Measurements from ENCODE around the gene ZCWPW1.
"Not testable (repeated sequence)": the region's sequence is repeated elsewhere in the genome, so short reads cannot be mapped to it uniquely, and the experiment has no call there.

Gene ZCWPW1

DNA sequence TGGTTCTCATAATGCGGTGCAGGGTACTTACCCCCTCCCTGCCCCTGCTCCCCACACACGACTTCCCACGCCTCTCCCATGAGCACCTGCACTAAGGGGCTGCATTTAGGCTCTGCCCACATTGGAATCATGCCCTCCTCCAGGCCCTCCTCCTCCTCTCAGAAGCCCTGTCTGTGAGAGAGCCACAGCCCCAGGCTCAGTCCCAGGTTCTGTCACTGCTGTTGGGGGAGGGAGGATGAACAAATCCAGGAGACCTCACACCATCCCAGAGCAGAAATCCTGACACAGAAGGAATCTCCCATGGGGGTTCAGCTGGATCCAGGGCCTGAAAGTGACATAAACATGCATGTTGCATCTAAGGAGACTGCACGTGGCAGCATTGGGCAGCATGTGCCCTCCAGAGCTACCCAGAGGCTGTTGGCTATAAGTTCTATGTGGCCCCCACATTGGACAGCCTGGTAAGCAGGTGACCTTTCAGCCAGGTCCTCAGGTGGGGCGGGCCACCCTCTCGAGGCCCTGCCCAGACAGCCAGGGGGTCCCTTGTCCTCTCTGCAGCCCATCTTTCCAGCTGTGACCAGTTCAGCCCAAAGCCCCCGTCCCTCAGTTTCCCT, 56.8 kb downstream of the ZCWPW1 start:
- no peak for FAIRE-seq

GRCh38 chr7:100370746-100371145, 57.8 kb downstream of the ZCWPW1 start:
- FAIRE-seq, result no peak

- FAIRE-seq, result no peak
These were observed 58.2 kb downstream of the ZCWPW1 start for GRCh38 chr7:100370303-100370702.

GRCh38 chr7:100369105-100369504, 59.4 kb downstream of the ZCWPW1 start:
- FAIRE-seq, result no peak

DNA sequence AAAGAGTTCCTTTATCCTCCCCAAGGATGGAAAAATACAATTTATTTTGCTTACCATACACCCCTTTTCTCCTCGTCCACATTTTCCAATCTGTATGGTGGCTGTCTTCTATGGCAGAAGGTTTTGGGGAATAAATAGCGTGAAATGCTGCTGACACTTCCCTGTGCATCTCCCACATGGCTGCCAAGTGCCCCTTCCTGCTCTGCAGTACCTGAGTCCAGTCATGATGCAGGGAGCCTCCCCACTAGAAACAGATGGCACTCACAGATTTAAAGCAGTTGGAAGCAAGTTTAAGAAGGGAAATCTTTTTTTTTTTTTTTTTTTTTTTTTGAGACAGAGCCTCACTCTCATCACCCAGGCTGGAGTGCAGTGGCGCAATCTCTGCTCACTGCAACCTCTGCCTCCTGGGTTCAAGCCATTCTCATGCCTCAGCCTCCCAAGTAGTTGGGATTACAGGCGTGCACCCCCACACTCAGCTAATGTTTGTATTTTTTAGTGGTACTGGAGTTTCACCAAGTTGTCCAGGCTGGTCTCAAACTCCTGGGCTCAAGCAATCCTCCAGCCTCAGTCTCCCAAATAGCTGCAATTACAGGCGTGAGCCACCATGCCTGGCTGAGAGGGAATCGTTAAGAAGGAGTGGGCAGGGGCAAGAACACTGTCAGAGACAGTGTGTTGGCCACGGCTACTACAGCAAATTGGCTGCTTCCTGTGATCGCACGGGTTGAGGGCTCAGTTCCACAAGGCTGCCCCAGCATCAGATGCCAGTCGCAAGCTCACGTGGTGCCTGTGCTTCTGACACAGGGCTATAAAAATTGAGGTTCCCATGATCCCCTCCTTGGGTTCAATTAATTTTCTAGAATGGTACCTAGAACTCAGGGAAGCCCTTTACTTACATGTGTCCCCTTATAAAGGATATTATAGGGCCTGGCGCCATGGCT, 60.6 kb downstream of the ZCWPW1 start:
- no peak for FAIRE-seq

DNA sequence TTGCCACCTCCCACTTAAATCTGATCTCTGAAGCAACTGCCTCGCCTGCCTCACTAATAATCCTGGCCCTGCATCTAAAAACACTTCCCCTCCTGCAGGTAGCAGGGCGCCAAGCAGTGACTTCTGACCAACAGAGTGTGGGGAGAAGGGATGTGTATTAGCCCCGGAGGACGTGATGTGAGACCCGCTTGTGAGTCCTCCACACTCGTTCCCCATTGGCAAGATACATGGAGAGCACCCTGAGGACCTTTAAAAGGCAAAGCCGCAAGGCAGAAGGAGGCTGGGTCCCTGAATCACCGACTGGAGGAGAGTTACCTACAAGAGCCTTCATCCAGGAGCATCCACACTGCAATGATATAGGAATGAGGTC, 61.3 kb downstream of the ZCWPW1 start:
- no peak for FAIRE-seq

- FAIRE-seq, result no peak
These were observed 61.9 kb downstream of the ZCWPW1 start for GRCh38 chr7:100366411-100367250.

DNA sequence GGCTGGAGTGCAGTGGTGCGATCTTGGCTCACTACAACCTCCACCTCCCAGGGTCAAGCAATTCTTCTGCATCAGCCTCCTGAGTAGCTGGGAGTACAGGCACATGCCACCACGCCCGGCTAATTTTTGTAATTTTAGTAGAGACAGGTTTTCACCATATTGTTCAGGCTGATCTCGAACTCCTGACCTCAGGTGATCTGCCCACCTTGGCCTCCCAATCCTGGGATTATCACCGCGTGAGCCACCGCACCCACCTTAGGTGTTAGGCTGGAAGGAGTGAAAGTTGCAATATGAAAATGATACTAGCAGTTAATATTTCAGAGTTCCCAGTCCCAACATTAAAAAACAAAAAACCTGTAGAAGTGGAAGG, 62.5 kb downstream of the ZCWPW1 start:
- not testable (repeated sequence) for FAIRE-seq

DNA sequence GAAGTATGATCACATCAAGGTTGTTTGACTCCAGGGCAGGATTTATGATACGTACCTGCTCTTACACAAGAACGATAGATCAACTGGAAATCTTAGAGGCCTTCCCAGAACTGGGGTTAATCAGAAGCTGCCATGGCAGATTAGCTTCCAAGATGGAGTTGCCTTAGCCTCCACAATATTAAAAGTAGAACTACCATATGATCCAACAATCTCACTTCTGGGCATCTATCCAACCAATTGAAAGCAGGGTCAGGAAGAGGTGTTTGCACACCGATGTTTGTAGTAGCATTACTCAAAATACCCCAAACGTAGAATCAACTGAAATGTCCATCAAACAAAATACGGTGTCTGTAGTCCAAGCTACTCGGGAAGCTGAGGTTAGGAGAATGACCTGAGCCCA, 64.0 kb downstream of the ZCWPW1 start:
- no peak for FAIRE-seq

DNA sequence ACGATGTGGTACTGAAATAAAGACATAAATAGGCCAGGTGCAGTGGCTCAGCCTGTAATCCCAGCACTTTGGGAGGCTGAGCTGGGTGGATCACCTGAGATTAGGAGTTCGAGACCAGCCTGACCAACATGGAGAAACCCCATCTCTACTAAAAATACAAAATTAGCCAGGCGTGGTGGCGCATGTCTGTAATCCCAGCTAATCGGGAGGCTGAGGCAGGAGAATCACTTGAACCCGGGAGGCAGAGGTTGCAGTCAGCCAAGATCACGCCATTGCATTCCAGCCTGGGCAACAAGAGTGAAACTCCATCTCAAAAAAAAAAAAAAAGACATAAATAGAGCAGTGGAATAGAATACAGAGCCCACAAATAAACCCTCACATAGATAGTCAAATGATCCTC, 64.7 kb downstream of the ZCWPW1 start:
- FAIRE-seq, result not testable (repeated sequence)

GRCh38 chr7:100363098-100363497, 65.4 kb downstream of the ZCWPW1 start:
- no peak for FAIRE-seq

GRCh38 chr7:100360135-100360854, 68.2 kb downstream of the ZCWPW1 start:
- no peak for FAIRE-seq

DNA sequence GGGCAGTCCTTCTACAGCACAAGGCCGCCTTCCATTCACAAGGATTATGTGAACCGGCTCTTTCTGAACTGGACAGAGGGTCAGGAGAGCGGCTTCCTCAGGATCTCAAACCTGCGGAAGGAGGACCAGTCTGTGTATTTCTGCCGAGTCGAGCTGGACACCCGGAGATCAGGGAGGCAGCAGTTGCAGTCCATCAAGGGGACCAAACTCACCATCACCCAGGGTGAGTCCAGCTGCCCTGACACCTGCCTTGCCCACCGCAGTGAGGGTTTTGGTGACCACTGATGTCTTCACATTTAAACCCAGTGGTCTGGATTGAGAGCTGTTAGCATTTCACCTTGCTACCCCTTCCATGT, 69.7 kb downstream of the ZCWPW1 start:
- FAIRE-seq, result no peak

DNA sequence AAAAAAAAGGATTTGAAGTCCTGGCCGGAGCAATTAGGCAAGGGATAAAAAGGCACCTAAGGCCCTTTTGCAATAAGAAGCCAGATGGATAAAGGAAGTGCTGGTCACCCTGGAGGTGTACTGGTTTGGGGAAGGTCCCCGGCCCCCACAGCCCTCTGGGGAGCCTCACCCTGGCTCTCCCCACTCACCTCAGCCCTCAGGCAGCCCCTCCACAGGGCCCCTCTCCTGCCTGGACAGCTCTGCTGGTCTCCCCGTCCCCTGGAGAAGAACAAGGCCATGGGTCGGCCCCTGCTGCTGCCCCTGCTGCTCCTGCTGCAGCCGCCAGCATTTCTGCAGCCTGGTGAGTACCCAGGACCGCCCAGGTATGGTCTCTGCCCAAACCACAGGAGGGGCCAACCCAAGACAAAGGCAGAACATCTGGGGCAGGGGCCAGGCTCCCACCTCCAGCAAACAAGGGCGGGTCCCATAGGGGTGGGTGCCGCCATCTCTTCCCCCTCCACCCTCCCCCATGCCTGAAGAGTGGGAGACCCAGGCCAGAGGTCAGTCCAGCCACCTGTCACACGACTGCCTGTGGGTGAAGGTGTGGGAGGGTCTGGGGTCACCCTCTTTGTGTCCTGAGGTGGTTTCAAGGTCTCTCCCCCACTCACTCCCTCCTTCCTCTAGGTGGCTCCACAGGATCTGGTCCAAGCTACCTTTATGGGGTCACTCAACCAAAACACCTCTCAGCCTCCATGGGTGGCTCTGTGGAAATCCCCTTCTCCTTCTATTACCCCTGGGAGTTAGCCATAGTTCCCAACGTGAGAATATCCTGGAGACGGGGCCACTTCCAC, 70.3 kb downstream of the ZCWPW1 start, which contains the start of gene PILRB:
PILRB (plus strand) TSS at position 91 of the 830 bp plus-strand sequence; CDS start at position 277, 186 bp downstream.
- FAIRE-seq, result no peak

- FAIRE-seq, result no peak
These were observed 71.4 kb downstream of the ZCWPW1 start for GRCh38 chr7:100357131-100357561.

DNA sequence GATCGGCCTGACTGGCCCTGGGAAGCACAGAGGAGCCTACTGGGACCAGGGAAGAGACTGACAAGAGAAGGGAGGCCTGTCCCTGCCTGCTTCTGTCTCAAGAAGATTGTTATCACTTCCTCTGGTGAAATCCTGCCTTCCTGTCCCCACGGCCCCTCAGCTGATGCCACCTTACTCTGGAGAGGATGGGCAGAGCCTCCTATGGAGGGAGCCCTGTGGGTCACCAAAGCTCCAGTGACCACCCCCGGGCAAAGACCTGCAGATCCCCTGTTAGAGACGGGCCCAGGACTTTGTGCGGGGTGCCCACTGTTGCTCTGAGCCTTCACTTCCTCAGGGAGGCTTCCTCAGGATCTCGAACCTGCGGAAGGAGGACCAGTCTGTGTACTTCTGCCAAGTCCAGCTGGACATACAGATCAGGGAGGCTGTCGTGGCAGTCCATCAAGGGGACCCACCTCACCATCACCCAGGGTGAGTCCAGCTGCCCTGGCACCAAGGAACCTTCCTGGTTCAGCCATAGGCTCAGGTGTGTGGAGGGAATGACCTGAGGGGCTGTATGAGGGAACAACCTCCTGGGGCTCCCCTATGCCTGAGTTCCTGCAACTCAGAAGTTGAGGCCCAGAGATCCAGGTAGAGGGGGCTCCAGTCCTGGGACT, 72.0 kb downstream of the ZCWPW1 start:
- FAIRE-seq, result no peak

DNA sequence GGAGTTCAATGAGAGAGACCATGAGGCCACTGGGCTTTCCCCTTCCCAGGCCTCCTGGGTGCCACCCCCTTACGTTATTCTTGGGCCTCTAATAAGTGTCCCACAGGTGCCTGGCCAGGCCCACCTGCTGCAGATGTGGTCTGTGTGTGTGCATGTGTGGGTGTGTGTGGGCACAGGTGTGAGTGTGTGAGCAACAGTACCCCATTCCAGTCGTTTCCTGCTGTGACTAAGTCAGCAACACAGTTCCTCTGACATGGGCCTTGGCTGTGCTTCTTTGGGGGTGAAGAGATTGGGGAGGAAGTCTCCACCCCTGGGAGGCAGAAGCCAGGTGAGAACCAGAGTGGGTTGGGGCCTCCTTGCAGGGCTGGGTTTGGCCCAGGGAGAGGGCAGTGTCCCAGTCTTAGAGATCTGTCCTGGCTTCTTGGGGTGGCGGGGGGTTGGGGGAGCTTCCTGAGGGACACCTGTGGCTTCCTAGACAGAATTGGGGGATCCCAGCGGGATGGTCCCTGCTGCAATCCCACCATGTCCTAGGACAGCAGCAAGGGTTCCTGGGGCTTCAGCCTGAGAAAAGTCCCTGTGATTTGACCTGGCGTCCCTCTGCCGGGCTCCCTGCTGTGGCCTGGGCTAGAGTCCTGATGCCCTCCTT, 74.7 kb downstream of the ZCWPW1 start:
- FAIRE-seq, result no peak

DNA sequence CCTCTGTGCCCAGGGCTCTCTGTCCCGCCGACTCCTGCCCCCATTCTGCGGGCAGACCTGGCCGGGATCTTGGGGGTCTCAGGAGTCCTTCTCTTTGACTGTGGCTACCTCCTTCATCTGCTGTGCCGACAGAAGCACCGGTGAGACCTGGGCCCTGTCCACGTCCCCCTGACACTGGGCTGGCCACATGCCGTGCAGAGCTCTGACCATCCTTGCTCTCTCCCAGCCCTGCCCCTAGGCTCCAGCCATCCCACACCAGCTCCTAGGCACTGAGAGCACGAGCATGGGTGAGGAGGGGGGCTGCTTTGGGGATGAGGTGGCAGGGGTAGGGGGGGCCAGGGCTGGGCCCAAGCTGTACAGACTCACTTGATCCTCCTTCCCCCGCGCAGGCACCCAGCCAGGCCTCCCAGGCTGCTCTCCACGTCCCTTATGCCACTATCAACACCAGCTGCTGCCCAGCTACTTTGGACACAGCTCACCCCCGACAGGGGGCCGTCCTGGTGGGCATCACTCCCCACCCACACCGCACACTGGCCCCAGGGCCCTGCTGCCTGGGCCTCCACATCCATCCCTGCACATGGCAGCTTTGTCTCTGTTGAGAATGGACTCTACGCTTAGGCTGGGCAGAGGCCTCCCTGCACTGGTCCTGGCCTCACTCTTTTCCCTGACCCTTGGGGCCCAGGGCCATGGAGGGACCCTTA, 75.4 kb downstream of the ZCWPW1 start:
- no peak for FAIRE-seq

DNA sequence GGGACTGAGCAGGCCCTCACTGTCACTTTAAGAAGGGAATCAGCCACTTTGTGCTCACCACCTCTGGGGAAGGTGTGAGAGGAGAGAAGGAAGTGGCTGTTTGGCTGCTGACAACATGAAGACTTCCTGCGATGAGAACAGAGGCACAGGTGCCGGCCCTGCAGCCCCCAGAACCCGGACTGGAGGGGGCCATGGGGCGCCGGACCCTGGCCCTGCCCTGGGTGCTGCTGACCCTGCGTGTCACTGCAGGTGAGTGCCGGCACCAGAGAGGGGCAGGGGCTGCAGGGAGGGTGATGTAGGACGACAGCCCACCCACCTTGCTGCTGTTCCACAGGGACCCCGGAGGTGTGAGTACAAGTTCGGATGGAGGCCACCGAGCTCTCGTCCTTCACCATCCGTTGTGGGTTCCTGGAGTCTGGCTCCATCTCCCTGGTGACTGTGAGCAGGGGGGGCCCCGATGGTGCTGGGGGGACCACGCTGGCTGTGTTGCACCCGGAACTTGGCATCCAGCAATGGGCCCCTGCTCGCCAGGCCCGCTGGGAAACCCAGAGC, 76.2 kb downstream of the ZCWPW1 start:
- not testable (repeated sequence) for FAIRE-seq

DNA sequence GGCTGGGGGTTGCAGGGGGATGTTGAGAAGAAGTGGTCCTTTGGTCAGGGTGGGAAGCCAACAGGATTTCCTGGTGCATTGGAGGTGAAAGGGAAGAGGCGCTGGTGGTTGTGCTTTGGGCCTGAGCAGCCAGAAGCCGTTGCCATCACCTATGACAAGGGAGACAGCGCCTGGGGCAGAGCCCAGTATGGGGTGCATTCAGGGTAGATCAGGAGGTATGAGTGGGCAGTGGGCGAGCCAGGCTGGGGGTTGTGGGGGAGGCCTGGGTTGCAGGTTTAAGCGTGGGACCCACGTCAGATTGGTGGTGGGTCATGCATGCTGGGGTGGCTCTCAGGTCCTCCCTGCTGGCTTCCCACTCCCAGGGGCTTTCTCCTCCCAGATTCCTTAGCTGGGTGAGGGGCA, 76.8 kb downstream of the ZCWPW1 start:
- FAIRE-seq, result no peak

Data from A204.1 (cell line).